DMS 273 treated with DMSO at 0.1 percent for 48 hours (cell line): ENCODE measurements around the gene POLR3F.
"Not testable (repeated sequence)": the region's sequence is repeated elsewhere in the genome, so short reads cannot be mapped to it uniquely, and the experiment has no call there.

ENCODE experiments used
- DNase-seq: peaks from one replicate; lab custom pipeline; 2025; lab: John Stamatoyannopoulos, UW

The POLR3F gene

GRCh38 chr20:18504479-18505060 is 37.4 kb downstream of the POLR3F start:
- no peak for DNase-seq

GRCh38 chr20:18506744-18507143 is 39.6 kb downstream of the POLR3F start:
- no peak for DNase-seq

GRCh38 chr20:18507218-18508191 is 40.3 kb downstream of the POLR3F start, which contains the start of gene SEC23B:
Gene SEC23B (plus strand): TSS chr20:18507940. CDS start chr20:18510836, 2,896 bp downstream.
- DNase-seq = peak; percentile 93

GRCh38 chr20:18511571-18511970 is 44.4 kb downstream of the POLR3F start:
- no peak for DNase-seq

GRCh38 chr20:18513208-18513607 is 46.0 kb downstream of the POLR3F start:
- DNase-seq = no peak

DNA sequence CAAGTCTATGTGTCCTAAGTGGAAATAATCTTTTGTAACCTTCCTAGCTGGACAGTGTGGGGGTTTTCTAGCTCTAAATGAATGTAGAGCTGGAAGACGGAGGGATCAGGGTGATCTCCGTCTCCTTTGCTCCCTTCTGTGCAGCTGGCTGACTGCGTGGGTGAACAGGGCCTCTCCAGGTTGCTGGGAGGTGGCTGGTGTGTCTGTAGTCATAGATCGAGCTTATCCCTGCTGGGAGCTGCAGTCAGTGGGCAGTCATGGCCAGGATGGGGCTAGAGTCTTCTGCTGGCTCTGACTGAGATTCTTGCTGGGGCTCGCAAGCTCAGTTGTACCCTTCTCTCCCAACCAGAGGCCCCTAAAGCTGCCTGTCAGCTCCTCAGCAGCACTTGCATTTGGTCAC is 46.9 kb downstream of the POLR3F start:
- DNase-seq = no peak

- DNase-seq = no peak
Measured at GRCh38 chr20:18515973-18516372, 48.8 kb downstream of the POLR3F start.

GRCh38 chr20:18522066-18522465 is 54.9 kb downstream of the POLR3F start:
- DNase-seq = not testable (repeated sequence)

GRCh38 chr20:18523066-18523465 is 55.9 kb downstream of the POLR3F start:
- no peak for DNase-seq

DNA sequence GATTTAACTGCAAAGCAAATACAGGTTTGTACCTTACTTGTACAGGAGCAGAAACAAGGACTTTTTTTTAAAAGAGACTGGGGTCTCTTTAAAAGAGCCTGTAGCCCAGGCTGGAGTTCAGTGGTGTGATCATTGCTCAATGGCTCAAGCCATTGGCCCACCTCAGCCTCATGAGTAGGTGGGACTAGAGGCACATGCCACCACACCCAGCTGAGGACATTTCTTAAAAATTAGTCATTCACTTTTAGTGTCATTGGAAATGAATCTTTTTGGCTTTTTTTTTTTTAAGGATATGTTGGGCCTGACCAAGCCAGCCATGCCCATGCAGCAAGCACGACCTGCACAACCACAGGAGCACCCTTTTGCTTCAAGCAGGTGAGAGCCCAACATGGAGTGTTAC is 57.5 kb downstream of the POLR3F start:
- no peak for DNase-seq

DNA sequence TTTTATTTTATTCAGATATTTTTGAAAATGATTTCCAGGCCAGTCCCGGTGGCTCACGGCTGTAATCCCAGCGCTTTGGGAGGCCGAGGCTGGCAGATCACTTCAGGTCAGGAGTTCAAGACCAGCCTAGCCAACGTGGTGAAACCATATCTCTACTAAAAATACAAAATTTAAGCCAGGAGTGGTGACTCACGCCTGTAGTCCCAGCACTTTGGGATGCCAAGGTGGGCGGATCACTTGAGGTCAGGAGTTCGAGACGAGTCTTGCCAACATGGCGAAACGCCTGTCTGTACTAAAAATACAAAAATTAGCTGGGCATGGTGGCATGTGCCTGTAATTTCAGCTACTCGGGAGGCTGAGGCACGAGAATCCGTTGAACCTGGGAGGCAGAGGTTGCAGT is 59.6 kb downstream of the POLR3F start:
- not testable (repeated sequence) for DNase-seq

- no peak for DNase-seq
Measured at GRCh38 chr20:18527339-18527738, 60.1 kb downstream of the POLR3F start.

GRCh38 chr20:18527836-18528235 is 60.6 kb downstream of the POLR3F start:
- no peak for DNase-seq

DNA sequence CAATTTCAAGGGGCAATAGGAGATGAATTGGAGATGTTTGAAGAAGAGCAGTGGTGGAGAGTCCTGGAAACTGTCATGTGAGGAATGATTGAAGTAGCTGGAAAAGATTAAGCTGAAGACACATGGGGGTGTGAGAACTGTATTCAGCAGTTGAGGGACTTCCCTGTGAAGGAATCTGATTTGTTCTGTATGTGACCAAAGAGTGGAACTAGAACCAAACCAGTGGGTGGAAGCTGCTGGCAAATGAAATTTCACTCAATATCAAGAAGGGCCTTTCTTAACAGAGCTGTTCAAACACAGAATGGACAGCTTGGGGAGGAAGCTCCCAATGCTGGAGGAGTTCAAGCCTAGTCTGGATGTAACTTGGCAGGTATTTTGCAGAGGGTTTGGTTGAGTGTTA is 61.9 kb downstream of the POLR3F start:
- DNase-seq = no peak

DNA sequence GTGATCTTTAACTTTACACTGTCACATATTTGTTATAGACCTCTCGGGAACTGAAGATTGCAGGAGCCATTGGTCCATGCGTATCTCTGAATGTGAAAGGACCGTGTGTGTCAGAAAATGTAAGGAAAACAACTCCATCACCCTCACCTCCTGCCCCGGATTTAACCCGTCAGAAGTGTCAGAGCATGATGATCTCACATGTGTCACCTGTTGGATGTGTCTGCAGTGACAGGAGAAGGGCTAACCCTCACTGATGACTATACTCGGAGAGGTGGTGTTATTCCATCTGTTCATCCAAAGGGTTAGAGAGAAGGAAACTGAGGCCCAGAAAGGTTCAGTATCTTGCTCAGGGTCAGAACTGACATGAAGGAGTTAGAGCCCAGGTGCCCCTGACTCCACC is 65.4 kb downstream of the POLR3F start:
- no peak for DNase-seq

- no peak for DNase-seq
Measured at GRCh38 chr20:18533491-18533890, 66.3 kb downstream of the POLR3F start.

GRCh38 chr20:18533978-18534644 is 66.9 kb downstream of the POLR3F start:
- no peak for DNase-seq
